ENCODE measurements around the gene MAPK1. TPM values are rescaled to one million over a fixed set of nuclear protein-coding genes. Genes with fewer than 3 reads are reported as not detected.
"Not testable (repeated sequence)": the region's sequence is repeated elsewhere in the genome, so short reads cannot be mapped to it uniquely, and the experiment has no call there.

MAPK1 gene
- total and polyA plus RNA-seq, 7 donors, result 11.0 to 101 (median 78.3) TPM

DNA sequence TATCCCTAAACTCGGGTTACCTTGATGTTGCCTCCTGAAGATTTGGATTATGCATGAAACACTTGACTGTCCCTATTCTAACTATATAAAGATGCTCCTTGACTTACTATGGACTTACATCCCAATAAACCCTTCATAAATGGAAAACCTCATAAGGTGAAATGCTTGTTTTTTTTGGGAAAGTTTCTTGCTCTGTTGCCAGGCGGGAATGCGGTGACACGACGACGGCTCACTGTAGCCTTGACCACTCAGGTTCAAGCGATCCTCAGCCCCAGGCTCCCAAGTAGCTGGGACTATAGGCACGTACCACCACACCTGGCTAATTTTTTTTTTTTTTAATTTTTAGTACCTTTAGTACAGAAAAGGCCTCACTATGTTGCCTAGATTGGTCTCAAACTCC is 10.6 kb downstream of the MAPK1 start:
- H3K27ac ChIP-seq, result no peak overlapping the region
- TF ChIP-seq, protein P1, sequence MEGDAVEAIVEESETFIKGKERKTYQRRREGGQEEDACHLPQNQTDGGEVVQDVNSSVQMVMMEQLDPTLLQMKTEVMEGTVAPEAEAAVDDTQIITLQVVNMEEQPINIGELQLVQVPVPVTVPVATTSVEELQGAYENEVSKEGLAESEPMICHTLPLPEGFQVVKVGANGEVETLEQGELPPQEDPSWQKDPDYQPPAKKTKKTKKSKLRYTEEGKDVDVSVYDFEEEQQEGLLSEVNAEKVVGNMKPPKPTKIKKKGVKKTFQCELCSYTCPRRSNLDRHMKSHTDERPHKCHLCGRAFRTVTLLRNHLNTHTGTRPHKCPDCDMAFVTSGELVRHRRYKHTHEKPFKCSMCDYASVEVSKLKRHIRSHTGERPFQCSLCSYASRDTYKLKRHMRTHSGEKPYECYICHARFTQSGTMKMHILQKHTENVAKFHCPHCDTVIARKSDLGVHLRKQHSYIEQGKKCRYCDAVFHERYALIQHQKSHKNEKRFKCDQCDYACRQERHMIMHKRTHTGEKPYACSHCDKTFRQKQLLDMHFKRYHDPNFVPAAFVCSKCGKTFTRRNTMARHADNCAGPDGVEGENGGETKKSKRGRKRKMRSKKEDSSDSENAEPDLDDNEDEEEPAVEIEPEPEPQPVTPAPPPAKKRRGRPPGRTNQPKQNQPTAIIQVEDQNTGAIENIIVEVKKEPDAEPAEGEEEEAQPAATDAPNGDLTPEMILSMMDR (IDR thresholded peaks at IDR 0.05), result no peak
- no peak for ATAC-seq

DNA sequence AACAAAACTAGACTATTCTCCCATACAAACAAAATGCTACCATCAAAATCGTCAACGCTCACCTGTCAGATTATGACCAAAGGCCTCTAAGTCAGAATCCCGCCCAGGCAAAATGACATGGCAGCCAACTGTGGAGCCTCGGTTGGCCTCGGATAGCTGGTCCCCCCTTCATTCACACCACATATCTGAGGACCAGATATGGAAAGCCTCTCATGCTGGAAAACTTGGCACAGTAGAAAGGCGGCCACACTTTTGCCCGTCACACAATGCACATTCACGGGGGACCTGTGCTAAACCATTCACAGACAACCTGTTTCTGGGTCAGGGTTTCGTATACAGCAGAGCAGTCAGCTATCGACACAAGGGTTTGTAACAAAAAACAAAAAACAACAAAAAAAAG is 11.2 kb downstream of the MAPK1 start:
- Histone ChIP-seq H3K4me3 (no peak overlapping the region), H3K9me3 (no peaks in the 10 kb centered on the region), H3K4me1 (peaks cover 56% of the 10 kb centered on the region), H3K27ac (peak overlapping the region; percentile 3), H3K27me3 (ENCODE audit: insufficient read depth in 3 of 3, low read length in 2 of 3) (no peaks in the 10 kb centered on the region), H3K36me3 (ENCODE audit: insufficient read depth in 1 of 2, low read depth in 1 of 2) (peaks cover 0 to 5% of the 10 kb centered on the region in 2 donors)
- TF ChIP-seq, protein P1 (IDR thresholded peaks at IDR 0.05), result no peak
- ATAC-seq (no peak), DNase-seq (no peak)
- 87 to 94% (median 91%) methylated on average over 10 of the region's 10 CpGs for WGBS, 3 donors
- intact Hi-C loops (cut with DNase I), result no loop called here

More for the DNA sequence above, 10.6 kb downstream of the MAPK1 start:
- Histone ChIP-seq H3K27me3 (ENCODE audit: insufficient read depth in 3 of 3, low read length in 2 of 3) (no peaks in the 10 kb centered on the region), H3K9me3 (no peaks in the 10 kb centered on the region), H3K36me3 (ENCODE audit: insufficient read depth in 1 of 2, low read depth in 1 of 2) (peaks cover 0 to 5% of the 10 kb centered on the region in 2 donors), H3K4me1 (peaks cover 63% of the 10 kb centered on the region), H3K4me3 (no peak overlapping the region)
- intact Hi-C loops (cut with DNase I), result no loop called here
- no peak for DNase-seq
- WGBS, 3 donors, result 73 to 92% (median 91%) methylated on average over 8 of the region's 8 CpGs

DNA sequence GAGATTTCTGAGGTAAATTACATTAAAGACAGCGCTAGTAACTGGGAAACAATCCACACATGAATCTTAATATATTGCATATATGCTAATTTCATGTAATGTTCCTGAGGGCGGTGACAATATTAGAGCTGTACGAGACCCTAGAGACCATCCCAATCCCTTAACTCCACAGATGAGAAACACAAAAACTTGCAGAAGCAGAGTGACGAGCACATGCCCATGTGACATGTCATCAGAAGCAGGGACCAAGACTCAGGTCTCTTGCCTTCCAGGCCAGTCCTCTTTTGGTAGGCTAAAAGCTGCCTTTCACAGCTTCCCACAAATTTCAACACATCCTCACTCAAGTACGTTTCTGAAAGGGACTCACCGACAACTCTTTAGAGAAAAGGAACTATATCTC is 11.8 kb downstream of the MAPK1 start:
- Histone ChIP-seq H3K4me1 (peaks cover 52% of the 10 kb centered on the region), H3K27me3 (ENCODE audit: insufficient read depth in 3 of 3, low read length in 2 of 3) (no peaks in the 10 kb centered on the region), H3K36me3 (ENCODE audit: insufficient read depth in 1 of 2, low read depth in 1 of 2) (peaks cover 0 to 5% of the 10 kb centered on the region in 2 donors), H3K4me3 (no peak overlapping the region), H3K27ac (peak overlapping the region; percentile 3), H3K9me3 (no peaks in the 10 kb centered on the region)
- intact Hi-C loops (cut with DNase I), result no loop called here
- 69 to 74% (median 72%) methylated on average over 6 of the region's 6 CpGs for WGBS, 3 donors
- TF ChIP-seq, protein P1 (IDR thresholded peaks at IDR 0.05), result no peak
- DNase-seq (no peak), ATAC-seq (peak in 1 of 4 donors; percentile 26)

DNA sequence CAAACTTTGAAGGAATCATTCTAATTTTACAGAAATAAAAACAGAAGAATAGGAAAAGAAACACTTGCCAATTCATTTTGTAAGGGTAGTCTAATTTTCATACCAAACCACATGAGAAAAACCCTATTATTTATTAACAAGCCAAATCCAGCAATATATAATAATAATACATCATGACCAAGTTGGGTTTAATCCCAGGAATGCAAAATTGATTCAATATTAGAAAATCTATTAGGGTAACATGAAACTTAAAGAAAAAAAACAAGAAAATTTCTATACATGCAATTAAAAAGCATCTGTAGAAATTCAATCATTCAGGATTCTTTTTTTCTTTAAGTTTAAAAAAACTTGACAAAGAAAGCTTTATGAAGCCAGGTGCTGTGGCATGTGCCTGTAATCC is 16.8 kb downstream of the MAPK1 start:
- Histone ChIP-seq H3K27me3 (ENCODE audit: insufficient read depth in 3 of 3, low read length in 2 of 3) (no peaks in the 10 kb centered on the region), H3K4me3 (no peak overlapping the region), H3K36me3 (ENCODE audit: insufficient read depth in 1 of 2, low read depth in 1 of 2) (peaks cover 0 to 5% of the 10 kb centered on the region in 2 donors), H3K4me1 (peaks cover 40% of the 10 kb centered on the region), H3K9me3 (no peaks in the 10 kb centered on the region), H3K27ac (peak overlapping the region; percentile 47)
- DNase-seq, result no peak
- intact Hi-C loops (cut with DNase I), result no loop called here
- no peak for ATAC-seq
- TF ChIP-seq, protein P1 (IDR thresholded peaks at IDR 0.05), result no peak

DNA sequence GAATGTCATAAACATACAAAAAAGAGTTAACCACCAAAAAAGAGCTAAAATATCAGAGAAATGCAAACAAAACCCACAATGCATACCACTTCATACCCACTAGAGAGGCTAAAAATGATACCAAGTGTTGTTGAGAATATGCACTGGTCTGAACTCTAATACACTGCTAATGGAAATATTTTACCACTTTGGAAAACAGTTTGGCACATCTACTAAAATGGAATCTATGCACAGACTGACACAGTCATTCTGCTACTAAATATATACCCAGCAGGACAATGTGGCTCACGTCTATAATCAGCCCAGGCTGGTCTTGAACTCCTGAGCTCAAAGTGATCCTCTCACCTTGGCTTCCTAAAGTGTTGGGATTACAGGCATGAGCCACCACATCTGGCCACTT is 18.0 kb downstream of the MAPK1 start:
- ATAC-seq (peak; percentile 61 to 82 (median 70)), DNase-seq (no peak)
- Histone ChIP-seq H3K9me3 (no peaks in the 10 kb centered on the region), H3K4me3 (no peak overlapping the region), H3K4me1 (peaks cover 44% of the 10 kb centered on the region), H3K36me3 (ENCODE audit: insufficient read depth in 1 of 2, low read depth in 1 of 2) (peaks cover 0 to 5% of the 10 kb centered on the region in 2 donors), H3K27ac (peak overlapping the region; percentile 47), H3K27me3 (ENCODE audit: insufficient read depth in 3 of 3, low read length in 2 of 3) (no peaks in the 10 kb centered on the region)
- intact Hi-C loops (cut with DNase I), result no loop called here
- 8 to 16% (median 10%) methylated on average over 1 of the region's 1 CpG for WGBS, 3 donors
- TF ChIP-seq, protein P1 (IDR thresholded peaks at IDR 0.05), result no peak

DNA sequence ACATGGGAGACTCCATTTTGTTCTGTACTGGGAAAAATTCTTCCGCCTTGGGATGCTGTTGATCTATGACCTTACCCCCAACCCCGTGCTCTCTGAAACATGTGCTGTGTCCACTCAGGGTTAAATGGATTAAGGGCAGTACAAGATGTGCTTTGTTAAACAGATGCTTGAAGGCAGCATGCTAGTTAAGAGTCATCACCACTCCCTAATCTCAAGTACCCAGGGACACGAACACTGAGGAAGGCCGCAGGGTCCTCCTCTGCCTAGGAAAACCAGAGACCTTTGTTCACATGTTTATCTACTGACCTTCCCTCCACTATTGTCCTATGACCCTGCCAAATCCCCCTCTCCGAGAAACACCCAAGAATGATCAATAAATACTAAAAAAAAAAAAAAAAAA is 19.4 kb downstream of the MAPK1 start:
- intact Hi-C loops (cut with DNase I); DNase-seq; H3K9me3 ChIP-seq; ATAC-seq; H3K4me3 ChIP-seq; H3K36me3 ChIP-seq (ENCODE audit: insufficient read depth in 1 of 2, low read depth in 1 of 2); H3K27me3 ChIP-seq (ENCODE audit: insufficient read depth in 3 of 3, low read length in 2 of 3); H3K27ac ChIP-seq: not testable (repeated sequence)
- WGBS, 3 donors, result 84 to 91% (median 86%) methylated on average over 5 of the region's 5 CpGs
- peaks cover 50% of the 10 kb centered on the region for H3K4me1 ChIP-seq
